Measurements from ENCODE around the gene CPHXL. TPM values are rescaled to one million over a fixed set of nuclear protein-coding genes. Genes with fewer than 3 reads are reported as not detected.

Gene CPHXL
- total RNA-seq, 5 donors from 2014 or later (not counting 1 experiment from before 2014, with no cell fraction given): not detected

Other genes with a start within 250 kb of the CPHXL start
- under 1 TPM in 2 of 5 donors, not detected in 3; 0.15 to 0.16 TPM for gene CHST6, start 231.0 kb downstream of the CPHXL start, total RNA-seq
- under 1 TPM in 1 of 5 donors, not detected in 4; 0.09 TPM for gene CHST5, start 190.4 kb downstream of the CPHXL start, total RNA-seq
- 1 to 10 TPM; 1.5 to 3.0 (median 2.1) TPM for gene TMEM231, start 170.2 kb downstream of the CPHXL start, total RNA-seq
- 10 to 100 TPM; 70.9 to 78.6 (median 76.4) TPM for gene GABARAPL2, start 160.1 kb downstream of the CPHXL start, total RNA-seq
- gene ADAT1, start 103.2 kb downstream of the CPHXL start, total RNA-seq: 10 to 100 TPM; 62.9 to 79.2 (median 72.0) TPM
- 100 to 1,000 TPM; 121 to 151 (median 128) TPM for gene KARS1, start 78.8 kb downstream of the CPHXL start, total RNA-seq
- 100 to 1,000 TPM in 1 of 5 donors, 10 to 100 TPM in 4; 86.0 to 104 (median 94.0) TPM for gene TERF2IP, start 78.7 kb downstream of the CPHXL start, total RNA-seq
- gene CPHXL2, start 49.5 kb downstream of the CPHXL start, total RNA-seq: not detected
- not detected for gene DUXB, start 25.0 kb downstream of the CPHXL start, total RNA-seq